Activated T-cell treated with anti-CD3 and anti-CD28 coated beads, Interleukin-2, amount 50 U/mL, for 48 hours (primary cell): ENCODE data around the gene FNBP1.

ENCODE experiments used
- DNase-seq, 2 experiments: peaks; one replicate each; pipeline ENCODE4 v3.0.0-alpha.2; 2020

The FNBP1 gene

DNA sequence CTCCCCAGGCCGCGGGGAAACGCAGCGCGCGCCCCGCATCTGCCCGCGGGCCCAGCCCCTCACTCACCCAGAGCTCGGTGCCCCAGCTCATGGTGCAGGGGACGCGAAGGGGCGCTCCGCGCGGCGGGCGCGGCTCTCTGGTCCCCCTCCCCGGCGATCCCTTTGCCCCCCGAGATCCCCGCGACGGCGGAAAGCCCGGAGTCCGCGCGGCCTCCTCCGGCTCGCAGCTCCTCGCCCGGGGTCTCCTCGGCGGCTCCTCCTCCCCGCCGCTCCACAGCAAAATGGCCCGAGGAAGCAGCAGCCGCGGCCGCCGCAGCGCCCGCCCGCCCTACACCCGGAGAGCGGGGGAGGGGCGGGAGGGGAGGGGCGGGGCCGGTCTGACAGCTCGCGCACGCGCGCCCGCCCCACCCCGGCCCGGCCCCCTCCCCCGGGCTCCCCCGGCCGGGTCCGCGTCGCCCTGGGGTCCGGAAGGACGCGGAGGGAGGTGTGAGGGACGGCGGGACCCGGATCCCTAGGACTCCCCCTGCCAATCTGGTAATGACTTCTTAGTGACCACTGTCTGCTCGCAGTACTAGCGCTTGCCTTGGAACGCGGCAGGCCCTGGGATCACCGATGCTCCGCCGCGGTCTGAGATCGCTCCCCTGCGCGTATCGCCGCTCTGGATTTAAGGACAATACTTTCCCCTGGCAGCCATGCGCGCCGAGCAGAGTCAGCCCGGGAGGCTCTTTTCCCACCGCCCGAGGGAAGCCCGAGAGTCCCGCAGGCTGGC, at the start of gene FNBP1:
Gene FNBP1, minus strand, starts transcription at position 305 of the 769 bp plus-strand sequence. Its CDS starts 214 bp downstream, at position 91.
- peak; percentile 83 to 88 for DNase-seq

DNA sequence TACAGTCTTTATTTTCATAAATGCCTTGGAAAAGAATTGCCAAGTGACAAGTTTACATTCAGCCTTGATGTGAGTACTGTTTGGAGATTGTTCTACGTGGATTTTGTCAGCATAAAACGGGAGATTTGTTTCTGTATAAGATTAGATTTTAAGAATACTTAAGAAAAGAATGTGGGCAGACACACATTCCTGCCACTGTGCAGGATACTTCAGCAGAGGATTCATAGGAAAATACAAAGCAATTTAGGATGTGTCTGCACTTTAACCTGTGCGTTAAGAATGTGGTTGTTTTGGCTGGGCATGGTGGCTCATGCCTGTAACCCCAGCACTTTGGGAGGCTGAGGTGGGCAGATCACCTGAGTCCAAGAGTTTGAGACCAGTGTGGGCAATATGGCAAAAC, 47.9 kb upstream of the FNBP1 start:
- DNase-seq, result no peak

DNA sequence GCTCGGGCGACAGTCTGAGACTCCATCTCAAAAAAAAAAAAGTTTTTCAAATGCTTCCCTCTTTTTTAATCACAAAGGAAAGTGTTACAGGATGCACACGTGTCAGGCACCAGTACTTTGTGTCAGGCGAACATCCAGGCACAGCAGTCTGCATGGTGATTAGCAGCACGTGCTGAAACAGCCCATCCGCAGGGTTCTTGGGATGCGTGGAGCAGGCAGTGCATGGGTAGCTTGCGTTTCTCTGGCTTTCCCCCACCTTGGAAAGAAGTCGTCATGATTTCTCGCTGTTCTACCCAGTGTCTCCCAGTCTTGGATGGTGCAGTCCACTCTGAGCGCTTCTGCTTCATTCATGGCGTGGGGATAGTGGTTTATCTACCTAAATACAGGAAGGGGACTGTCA, 46.2 kb upstream of the FNBP1 start:
- no peak for DNase-seq

DNA sequence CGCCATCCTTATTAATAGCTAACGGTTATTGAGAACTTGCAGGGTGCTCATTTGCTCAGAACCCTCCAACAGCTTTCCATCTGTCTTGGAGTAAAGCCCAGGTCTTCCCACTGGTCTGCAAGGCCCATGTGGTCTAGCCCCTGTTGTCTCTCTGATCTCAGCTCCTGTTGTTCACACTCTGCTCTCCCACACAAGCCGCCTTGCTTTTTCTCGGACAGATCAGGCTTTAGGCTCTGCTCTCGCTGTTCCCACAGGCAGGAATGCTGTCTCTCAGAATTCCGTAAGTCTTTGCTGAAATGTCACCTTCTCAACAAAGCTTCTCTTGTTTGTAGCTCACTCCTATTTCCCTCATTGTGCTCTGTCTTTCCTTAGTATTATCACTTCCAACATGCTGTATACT, 45.1 kb upstream of the FNBP1 start:
- no peak for DNase-seq

DNA sequence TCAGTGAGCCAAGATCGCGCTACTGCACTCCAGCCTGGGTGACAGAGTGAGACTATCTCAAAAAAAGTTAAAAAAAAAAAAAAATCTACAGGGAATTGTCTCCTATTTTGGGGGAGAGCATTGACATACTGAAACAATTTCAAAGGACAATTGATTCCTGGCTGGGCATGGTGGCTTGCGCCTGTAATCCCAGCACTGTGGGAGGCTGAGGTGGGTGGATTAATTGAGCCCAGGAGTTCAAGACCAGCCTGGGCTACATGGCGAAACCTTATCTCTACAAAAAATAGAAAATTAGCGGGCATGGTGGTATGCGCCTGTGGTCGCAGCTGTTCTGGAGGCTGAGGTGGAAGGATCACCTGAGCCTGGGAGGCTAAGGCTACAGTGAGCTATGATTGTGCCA, 41.3 kb upstream of the FNBP1 start:
- DNase-seq, result no peak

DNA sequence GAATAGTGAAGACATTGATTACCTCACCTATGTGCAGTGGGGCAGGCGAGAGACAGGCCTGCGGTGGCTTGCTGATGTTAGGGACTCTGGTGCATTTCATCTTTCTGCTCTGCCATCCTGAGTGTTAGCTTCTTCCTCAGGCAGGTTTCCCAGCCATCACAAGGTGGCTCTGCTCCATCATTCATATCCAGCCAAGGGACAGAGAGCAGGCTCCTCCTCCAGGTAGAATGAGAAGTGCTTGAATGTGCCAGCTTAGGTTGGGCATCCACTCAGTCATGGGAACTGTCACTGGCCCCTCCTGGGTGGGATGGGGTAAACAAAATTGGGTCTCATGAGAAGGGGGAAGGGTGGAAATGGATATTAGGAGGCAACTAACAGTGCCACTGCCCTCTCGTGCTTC, 35.6 kb upstream of the FNBP1 start:
- no peak for DNase-seq

DNA sequence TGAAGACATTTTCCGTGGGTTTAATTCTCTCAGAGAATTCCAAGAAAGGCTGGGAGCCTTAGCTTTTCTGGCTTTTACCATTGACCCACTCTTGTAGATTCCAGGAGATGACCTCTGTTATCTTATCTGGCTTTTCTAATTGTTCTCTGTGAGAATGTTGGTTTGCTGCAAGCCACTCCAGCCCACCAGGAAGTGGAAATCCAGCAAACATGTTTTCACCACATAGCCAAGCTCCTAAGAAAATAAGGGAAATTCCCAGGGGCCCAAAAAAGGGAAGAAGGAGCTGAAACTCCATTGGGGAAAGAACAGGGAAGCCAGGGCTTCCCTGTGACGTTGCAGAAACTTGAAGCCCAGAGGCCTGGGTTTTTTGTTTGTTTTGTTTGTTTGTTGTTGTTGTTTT, 30.4 kb upstream of the FNBP1 start:
- DNase-seq, result no peak

DNA sequence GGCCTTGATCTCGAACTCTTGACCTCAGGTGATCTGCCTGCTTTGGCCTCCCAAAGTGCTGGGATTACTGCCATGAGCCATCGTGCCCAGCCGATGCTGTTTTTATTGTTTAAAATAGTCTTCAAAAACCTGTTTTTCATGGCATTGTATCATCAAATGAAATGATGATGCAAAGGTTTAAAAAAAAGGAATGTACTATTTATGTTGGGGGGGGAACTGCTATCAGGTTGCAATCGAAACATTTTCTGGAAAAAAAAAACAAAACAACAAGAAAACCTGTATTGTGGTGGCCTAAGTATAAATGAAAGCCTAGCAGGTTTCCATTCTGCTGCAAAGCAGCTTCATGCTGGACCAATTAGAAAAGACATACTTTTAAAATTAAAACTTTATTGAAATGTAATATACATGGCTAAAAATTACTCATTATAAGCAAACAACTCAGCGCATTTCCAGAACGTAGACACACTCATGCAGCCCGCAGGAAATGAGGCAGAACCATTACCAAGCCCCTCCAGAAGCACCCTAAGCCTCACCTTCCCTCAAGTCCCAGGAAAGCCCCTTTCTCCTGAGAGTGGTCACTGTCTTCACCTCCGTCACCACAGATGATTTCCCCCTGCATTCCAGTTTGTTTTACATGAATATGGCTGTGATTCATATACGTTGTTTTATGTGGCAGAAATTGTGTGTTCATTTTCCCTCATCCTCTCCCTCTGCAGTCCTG, 29.7 kb upstream of the FNBP1 start:
- peak; percentile 29 to 30 for DNase-seq

DNA sequence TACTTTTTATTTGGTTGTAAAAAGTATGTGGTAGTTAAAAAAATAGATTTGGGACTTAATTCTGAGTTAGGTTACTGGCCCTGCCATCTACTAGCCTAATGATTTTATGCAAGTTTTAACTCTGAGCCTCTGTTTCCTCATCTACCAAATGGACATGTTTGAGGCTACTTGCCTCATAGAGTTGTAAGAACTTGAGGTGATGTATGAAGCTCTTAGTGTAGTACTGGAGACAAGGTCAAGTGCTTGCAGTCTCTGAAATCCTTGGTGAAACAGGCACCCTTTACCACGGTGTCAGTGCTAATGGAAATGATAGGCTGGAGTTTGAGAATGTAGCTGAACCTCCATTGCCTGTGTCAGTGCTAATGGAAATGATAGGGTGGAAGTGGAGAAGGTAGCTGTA, 26.1 kb upstream of the FNBP1 start:
- no peak for DNase-seq

DNA sequence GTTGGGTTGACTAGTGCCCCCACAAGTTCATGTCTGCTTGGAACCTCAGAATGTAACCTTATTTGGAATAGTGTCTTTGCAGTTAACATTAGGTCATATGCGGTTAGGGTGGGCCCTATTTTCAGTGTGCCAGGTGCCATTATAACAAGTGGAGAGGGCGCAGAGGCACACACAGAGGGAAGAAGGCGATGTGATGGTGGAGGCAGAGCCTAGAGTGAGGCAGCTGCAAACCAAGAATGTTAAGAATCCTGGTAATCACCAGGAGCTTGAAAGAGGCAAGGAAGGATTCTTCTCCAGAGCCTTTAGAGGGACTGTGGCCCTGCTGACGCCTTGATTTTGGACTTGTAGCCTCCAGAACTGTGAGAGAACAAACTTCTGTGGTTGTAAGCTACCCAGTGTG, 21.6 kb upstream of the FNBP1 start:
- DNase-seq, result no peak

DNA sequence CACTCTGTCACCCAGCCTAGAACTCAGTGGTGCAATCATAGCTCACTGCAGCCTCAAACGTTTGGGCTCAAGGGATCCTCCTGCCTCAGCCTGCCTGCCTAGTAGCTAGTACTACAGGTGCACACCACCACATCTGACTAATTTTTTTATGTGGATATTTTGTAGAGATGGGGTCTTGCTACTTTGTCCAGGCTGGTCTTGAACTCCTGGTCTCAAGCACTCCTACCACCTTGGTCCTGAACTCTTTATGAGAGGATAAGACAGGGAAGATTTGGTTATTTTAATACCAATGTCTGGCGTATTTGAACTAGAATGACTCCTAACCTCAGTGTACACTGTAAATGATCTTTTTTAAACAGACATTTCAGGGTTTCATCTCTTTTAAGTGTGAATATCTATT, 19.8 kb upstream of the FNBP1 start:
- DNase-seq, result no peak

DNA sequence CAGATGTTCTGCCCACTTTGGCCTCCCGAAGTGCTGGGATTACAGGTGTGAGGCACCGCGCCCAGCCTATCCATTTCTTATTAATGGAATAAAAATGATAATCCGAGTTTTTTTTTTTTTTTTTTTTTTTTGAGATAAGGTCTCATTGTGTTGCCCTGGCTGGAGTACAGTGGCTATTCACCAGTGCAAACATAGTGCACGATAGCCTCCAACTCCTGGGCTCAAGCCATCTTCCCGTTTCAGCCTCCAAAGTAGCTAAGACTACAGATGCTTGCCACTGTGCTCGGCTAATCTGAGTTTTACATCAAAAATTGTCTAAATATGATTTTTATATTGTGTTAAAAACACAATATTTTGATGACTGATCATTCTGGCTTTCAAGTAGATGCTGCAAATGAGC, 17.3 kb upstream of the FNBP1 start:
- DNase-seq, result no peak

DNA sequence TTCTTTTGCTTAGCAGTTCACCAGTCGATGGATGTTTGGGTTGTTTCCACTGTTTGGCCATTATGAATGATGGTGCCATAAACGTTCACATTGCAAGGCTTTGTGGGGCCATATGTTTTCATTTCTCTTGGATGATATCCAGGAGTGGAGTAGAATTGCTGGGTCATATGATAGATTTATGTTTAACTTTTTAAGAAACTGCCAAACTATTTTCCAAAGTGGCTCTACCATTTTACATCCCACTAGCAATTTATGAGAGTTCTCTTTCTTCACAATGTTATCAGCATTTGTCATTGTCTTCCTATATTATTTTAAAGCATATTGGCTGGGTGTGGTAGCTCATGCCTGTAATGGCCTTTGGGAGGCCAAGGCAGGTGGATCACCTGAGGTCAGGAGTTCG, 15.9 kb upstream of the FNBP1 start:
- no peak for DNase-seq

DNA sequence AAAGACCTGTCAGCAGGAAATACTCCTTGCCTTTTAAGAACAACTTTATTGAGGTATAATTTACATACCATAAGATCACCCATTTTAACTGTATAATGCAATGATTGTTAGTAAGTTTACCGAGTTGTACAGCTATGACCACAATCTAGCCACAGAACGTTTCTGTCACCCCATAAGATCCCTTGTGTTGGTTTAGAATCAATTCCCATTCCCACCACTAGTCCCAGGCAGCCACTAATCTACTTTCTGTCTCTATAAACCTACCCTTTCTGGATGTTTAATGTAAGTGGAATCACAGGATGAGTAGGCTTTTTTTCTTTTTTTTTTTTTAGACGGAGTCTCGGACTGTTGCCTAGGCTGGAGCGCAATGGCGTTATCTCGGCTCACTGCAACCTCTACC, 15.2 kb upstream of the FNBP1 start:
- no peak for DNase-seq

DNA sequence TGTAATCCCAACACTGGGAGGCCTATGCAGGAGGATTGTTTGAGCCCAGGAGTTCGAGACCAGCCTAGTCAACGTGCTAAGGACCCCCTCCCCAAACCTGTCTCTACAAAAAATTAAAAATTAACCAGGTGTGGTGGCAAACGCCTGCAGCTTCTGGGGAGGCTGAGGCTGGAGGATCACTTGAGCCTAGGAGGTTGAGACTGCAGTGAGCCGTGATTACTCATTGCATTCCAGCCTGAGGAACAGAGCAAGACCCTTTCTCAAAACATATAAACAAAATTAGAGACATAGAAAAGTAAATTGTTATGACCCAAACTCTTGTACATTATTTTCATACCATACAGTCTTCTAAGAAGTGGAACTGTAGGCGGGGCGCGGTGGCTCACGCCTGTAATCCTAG, 11.8 kb upstream of the FNBP1 start:
- no peak for DNase-seq

DNA sequence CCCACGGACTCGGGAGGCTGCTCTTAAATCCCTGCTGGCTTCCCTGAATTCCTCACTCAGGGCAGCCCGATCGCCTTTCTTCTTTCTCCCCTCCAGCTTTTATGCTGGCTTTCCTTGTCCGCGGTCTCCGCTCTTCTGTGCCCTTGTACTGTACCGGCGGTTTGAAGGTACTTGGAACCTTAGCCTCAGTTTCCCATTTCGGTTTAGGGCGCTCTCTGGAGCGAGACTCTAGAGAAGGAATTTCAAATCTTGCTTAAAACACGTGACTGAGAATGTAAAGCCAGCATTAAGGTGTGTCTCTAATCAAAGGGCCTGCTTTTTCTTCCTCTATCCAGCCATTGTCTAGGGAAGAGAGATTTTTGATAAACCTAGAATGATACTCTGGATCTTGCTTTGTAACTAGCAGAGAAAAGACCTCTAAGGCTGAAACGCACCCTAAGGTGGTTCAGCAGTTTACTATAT, 11.4 kb upstream of the FNBP1 start:
- no peak for DNase-seq

DNA sequence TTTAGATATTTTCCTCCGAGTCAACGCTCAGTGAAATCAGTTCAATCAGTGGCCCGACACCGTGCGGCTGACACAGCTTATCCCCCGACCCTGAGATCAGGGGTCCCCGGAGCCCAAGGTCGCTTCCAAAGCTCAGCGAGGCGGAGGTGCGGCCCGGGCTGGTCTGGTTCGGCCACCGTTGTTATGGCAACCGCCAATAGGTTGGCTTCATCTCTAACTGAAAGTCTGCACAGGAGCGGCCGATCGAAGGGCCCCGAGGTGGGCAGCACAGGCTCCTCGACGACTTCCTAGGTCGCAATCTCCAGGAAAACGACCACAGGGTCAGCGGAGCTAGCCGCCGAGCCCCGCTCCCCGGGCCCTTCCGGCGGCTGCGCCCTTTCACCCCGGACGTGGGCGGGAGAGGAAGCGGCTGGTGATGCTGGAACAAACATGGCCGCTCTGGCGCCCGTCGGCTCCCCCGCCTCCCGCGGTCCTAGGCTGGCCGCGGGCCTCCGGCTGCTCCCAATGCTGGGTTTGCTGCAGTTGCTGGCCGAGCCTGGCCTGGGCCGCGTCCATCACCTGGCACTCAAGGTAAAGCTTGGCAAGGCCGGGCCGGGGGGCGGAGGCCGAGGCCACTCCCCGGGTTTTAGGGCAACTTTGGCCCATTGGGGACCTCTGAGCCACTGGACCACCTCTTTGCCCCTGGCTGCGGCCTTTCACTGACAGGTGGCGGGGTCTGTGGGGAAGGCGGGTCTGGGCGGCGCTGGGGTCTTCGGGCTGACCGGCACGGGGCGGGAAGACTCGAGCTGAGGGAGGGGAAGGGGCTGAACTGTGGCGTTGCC, 10.7 kb upstream of the FNBP1 start, which contains the start of gene GPR107:
Gene GPR107, plus strand, starts transcription at position 403 of the 821 bp plus-strand sequence. Its CDS starts 27 bp downstream, at position 430.
- peak; percentile 88 to 90 for DNase-seq

DNA sequence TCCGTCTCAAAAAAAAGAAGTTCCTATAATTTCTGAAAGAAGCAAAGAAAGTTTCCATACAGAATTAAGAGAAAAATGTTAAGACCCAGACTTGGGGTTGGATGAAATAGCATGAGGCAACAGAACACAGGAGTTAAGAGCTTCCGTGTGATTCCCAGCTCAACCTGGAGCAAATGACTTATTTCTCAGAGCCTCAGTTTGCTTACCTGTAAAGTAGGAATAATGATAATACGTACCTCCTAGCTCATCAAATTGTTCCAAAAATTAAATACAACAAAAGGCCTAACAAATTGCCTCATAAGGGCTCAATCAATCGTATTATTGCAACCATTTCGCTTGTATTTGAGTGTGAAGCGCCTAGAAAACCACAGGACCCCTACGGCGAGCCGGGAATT, 10.1 kb upstream of the FNBP1 start:
- DNase-seq, result no peak

DNA sequence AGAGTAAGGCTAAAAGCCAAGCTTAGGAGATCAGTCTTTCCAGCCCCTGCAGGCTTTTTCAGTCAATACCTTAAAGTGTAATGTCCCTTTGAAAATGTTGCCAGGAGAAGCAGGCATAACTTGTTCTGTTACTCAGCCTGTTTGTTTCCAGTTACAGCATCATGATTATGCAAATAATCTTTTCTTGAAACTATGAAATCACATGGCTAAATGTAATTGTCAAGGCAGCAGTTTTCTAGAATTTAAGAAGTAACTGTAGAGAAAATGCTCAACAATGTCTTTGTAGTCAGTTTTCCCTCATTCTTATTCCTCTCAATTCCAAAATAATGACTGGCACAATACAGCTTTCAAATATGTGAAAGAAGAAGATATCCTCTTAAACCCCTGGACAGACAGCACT, 8.9 kb upstream of the FNBP1 start:
- DNase-seq, result no peak

DNA sequence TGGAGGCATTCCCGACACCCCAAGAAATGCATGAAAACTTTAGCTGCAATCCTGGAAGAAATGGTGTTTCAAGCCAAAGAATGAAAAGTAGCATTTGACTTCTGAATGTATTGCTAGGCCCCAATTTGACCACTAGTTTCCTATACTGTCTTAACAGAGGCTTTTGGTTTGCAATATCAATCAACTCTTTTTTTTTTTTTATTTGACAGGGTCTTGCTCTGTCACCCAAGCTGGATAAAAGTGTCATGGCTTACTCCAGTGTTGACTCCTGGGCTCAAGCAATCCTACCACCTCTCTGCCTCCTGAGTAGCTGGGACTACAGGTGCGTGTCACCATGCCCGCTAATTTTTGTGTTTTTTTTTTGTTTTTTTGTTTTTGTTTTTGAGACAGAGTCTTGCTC, 7.5 kb upstream of the FNBP1 start:
- DNase-seq, result no peak

DNA sequence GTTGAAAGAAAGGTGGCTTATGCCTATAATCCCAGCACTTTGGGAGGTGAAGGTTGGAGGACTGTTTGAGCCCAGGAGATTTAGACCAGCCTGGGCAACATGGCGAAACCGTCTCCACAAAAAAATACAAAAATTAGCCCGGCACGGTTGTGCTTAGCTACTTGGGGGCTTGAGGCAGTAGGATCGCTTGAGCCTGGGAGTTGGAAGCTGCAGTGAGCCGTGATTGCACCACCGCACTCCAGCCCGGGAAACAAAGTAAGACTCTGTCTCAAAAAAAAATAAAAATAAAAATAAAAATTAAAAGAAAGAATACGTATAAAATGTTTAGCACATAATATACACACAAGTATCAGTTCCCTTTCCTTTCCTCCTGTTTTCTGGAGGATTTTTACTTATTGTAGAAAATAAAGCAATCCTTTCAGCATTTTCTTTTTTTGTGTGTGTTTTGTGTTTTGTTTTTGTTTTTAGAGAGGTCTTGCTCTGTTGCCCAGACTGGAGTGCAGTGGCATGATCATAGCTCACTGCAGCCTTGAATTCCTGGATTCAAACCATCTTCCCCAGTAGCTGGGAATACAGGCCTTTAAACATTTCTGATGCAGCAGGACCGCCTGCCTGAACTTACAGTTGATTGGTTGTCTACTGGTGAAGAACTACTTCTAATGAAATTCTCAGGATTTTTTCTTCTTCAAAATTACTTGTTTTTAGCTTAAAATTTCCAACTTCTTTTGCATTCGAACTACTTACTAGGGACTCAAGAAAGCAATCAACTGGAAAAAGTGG, 6.6 kb upstream of the FNBP1 start:
- no peak for DNase-seq

DNA sequence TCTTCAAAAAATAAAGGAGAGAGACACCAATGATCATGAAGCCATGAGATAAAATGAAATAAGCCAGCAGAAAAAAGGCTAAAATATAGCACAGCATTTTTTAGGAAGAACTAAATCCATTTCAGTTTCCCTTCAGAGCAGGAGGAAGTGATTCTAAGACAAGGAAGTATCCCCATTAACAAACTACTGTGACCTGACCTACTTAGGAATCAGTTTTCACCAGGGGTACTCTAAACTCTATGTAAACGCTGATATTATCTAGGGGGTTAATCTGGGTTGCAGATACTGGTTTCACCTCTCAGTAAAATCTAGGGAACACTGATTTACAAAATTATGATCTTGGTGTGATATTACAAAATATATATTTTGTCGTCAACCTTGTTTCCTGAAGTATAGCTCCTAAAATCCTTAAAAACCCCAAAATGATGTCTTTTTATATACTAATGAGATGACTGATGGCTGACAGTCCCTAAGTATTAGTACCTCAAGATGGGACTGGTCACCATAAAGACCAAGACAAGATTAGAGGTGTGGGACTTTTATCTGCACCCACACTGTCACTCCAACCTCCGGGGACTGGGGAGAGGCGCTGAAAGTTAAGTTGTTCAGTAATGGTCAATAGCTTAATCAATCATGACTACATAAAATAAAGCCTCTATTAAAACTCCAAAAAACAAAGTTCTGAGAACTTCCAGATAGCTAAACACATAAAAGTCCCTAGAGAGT, 2.9 kb upstream of the FNBP1 start:
- DNase-seq, result no peak
